Tibial artery (tissue), 4 donors: ENCODE data around the gene LHPP.

ENCODE experiments used
- DNase-seq, 2 donors: peaks; one replicate each; pipeline ENCODE4 v3.0.0-alpha.2; 2019
- H3K27ac ChIP-seq, 2 donors: fragments of 200-600 bp; sonication (generic) in 1 of 2; 1 replicate in 1 of 2; 2 replicates in 1 of 2; pipeline ENCODE4 v1.5.1; 2018 to 2019; ENCODE audit warnings: mild to moderate bottlenecking in 1 of 2
- H3K27me3 ChIP-seq, 2 donors: fragments of 200-600 bp; sonication (generic) in 1 of 2; one replicate each; pipeline versions ENCODE4 v1.5.1 to v1.6.0; 2016 to 2019
- H3K36me3 ChIP-seq, 3 donors: fragments of 200-600 bp; sonication (generic) in 2 of 3; one replicate each; pipeline ENCODE4 v1.5.1; 2016 to 2019; ENCODE audit warnings: mild to moderate bottlenecking in 2 of 3
- H3K4me1 ChIP-seq, 4 donors: fragments of 200-600 bp; sonication (generic) in 2 of 4; 1 replicate in 3 of 4; 2 replicates in 1 of 4; pipeline ENCODE4 v1.5.1; 2016 to 2019
- H3K4me3 ChIP-seq, 2 donors: fragments of 200-600 bp; sonication (generic) in 1 of 2; 1 replicate in 1 of 2; 2 replicates in 1 of 2; pipeline ENCODE4 v1.5.1; 2018 to 2019; ENCODE audit warnings: mild to moderate bottlenecking in 2 of 2
- H3K9me3 ChIP-seq, 3 donors: fragments of 200-600 bp; sonication (generic) in 1 of 3; one replicate each; pipeline ENCODE4 v1.5.1; 2016 to 2019
- intact Hi-C: fragments of 100-400 bp; cut with DNase I; formaldehyde crosslinking; loops from one replicate; pipeline ENCODE4 v1.15.0; 2023; ENCODE audit warnings: low total_unique reads
- TF ChIP-seq, protein P1 (sequence below), 2 experiments: fragments of 200-600 bp in 1 of 2; fragments of 450-650 bp in 1 of 2; IDR thresholded peaks; one replicate each; pipeline ENCODE4 v1.5.1; 2017 to 2019; ENCODE audit warnings: antibody characterized with exemption in 2 of 2, mild to moderate bottlenecking in 1 of 2, moderate library complexity in 1 of 2

LHPP gene

DNA sequence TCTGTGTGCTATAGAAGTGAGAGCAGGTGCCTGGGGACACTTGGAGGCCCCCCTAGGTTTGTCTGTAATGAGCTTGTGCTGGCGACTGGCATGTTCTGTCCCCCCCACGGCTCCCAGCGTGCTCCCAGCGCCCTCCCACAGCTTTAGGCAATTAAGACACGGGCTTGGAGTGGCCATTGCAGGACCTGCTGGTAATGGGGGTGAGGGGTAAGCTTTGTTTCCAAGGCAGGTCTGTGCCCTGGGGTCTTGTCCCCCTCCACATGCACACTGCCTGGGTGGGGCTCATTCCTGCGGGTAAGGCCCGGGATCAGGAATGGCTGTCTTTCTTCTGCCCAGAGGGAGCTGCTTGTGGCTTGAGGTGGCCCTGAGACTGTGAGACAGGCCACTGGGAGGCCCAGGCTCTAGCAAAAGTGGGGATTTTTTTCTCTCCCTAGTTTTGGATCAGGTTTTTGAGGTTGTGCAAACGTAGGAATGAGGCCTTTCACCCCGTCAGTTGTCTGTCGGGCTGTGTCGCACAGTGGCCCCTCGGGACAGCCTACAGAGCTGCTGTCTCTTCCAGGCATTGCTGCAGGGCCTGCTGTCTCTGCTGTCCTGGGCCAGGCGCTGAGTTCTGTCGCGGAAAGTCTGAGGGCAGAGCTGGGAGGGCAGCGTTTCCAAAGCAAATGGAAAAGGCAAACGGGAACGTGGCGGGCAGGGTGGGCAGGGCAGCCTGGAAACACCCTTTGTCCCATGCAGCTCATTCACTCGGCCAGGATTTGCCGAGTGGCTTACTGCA, 107.4 kb downstream of the LHPP start:
- H3K4me1 ChIP-seq: no peaks in the 10 kb centered on the region
- H3K4me3 ChIP-seq: no peak overlapping the region
- DNase-seq: peak in 1 of 2 donors; percentile 57
- H3K27me3 ChIP-seq: no peaks in the 10 kb centered on the region
- H3K27ac ChIP-seq: no peak overlapping the region
- intact Hi-C loops: no loop called here
- TF ChIP-seq, protein P1, sequence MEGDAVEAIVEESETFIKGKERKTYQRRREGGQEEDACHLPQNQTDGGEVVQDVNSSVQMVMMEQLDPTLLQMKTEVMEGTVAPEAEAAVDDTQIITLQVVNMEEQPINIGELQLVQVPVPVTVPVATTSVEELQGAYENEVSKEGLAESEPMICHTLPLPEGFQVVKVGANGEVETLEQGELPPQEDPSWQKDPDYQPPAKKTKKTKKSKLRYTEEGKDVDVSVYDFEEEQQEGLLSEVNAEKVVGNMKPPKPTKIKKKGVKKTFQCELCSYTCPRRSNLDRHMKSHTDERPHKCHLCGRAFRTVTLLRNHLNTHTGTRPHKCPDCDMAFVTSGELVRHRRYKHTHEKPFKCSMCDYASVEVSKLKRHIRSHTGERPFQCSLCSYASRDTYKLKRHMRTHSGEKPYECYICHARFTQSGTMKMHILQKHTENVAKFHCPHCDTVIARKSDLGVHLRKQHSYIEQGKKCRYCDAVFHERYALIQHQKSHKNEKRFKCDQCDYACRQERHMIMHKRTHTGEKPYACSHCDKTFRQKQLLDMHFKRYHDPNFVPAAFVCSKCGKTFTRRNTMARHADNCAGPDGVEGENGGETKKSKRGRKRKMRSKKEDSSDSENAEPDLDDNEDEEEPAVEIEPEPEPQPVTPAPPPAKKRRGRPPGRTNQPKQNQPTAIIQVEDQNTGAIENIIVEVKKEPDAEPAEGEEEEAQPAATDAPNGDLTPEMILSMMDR (IDR thresholded peaks at IDR 0.05): no peak
- H3K9me3 ChIP-seq: no peaks in the 10 kb centered on the region
- no peaks in the 10 kb centered on the region for H3K36me3 ChIP-seq

DNA sequence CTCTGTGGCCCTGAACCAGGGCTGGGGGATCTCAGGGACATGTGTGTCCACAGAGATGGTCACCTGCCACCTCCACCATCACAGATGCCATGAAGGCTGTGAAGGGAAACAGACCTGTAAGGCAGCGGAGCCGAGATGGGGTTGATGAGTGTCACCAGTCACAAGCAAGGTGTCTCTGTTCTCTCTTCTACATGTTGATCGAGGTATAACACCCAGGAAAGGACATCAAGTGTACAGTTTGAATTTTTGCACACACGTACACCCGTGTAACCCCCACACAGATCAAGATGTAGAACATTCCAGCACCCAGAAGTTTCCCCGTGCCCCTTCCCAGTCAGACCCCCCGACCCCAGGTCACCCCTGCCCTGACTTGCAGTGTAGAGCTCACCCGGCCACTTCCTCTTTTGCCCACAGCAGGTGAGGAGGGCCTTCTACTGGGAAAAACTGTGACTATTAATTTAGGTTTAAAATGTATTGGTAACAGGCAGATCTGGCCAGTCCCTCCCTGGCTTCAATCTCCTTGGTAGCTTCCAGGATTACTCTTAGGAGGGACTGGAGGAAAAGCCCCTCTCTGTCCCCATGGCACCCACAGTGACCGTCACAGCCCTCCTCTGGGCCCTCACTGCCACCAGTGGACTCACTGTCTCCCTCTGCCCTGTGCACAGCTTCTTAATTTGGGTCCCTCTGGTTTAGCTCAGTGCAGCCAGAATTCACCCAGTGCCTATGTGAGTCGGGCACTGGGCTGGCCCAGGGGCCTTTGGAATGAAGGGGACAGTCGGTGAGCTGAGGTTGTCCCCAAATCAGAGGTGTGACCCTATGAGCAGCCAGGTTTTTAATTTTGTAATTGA, 108.2 kb downstream of the LHPP start:
- TF ChIP-seq, protein P1 (IDR thresholded peaks at IDR 0.05): no peak
- Histone ChIP-seq H3K27me3 (no peaks in the 10 kb centered on the region), H3K27ac (no peak overlapping the region), H3K36me3 (no peaks in the 10 kb centered on the region), H3K9me3 (no peaks in the 10 kb centered on the region), H3K4me1 (no peaks in the 10 kb centered on the region), H3K4me3 (no peak overlapping the region)
- intact Hi-C loops: no loop called here
- DNase-seq: peak in 1 of 2 donors; percentile 39

DNA sequence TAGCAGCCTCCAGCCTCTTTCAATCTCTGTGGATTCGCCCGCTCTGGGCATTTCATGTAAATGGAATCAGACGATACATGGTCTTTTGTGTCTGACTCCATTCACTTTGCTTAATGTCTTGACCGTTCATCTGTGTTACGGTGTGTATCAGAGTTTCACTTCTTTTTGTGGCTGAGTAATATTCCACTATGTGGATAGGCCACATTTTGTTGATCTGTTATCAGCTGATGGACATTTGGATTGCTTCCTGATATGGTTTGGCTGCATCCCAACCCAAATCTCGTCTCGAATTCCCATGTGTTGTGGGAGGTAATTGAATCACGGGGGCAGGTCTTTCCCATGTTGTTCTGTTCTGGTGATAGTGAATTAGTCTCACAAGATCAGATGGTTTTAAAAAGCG, 109.0 kb downstream of the LHPP start:
- TF ChIP-seq, protein P1 (IDR thresholded peaks at IDR 0.05): no peak
- Histone ChIP-seq H3K36me3 (no peaks in the 10 kb centered on the region), H3K27me3 (no peaks in the 10 kb centered on the region), H3K4me1 (no peaks in the 10 kb centered on the region), H3K4me3 (no peak overlapping the region), H3K27ac (no peak overlapping the region), H3K9me3 (no peaks in the 10 kb centered on the region)
- intact Hi-C loops: no loop called here
- DNase-seq: peak in 1 of 2 donors; percentile 4

DNA sequence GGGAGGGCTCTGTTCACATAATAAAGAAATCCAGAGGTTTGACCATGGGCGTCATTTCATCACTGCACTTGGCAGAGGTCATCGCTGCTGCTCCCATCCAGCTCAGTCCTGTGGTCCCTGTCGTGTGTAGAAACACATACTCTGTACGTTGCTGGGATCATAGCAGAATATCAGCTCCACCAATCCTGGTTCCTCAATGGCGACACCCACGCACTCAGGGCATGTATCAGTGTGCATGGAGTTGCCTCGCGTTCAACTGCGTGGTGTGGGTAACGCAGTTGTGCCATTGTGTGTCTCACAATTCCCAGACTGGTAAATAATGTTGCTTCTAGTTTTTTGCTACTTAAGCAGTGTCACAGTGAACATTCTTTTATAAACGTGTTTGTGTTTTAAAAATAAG, 111.1 kb downstream of the LHPP start:
- Histone ChIP-seq H3K36me3 (no peaks in the 10 kb centered on the region), H3K27ac (no peak overlapping the region), H3K27me3 (no peaks in the 10 kb centered on the region), H3K4me1 (no peaks in the 10 kb centered on the region), H3K4me3 (no peak overlapping the region), H3K9me3 (no peaks in the 10 kb centered on the region)
- DNase-seq: no peak
- TF ChIP-seq, protein P1 (IDR thresholded peaks at IDR 0.05): no peak
- intact Hi-C loops: no loop called here

DNA sequence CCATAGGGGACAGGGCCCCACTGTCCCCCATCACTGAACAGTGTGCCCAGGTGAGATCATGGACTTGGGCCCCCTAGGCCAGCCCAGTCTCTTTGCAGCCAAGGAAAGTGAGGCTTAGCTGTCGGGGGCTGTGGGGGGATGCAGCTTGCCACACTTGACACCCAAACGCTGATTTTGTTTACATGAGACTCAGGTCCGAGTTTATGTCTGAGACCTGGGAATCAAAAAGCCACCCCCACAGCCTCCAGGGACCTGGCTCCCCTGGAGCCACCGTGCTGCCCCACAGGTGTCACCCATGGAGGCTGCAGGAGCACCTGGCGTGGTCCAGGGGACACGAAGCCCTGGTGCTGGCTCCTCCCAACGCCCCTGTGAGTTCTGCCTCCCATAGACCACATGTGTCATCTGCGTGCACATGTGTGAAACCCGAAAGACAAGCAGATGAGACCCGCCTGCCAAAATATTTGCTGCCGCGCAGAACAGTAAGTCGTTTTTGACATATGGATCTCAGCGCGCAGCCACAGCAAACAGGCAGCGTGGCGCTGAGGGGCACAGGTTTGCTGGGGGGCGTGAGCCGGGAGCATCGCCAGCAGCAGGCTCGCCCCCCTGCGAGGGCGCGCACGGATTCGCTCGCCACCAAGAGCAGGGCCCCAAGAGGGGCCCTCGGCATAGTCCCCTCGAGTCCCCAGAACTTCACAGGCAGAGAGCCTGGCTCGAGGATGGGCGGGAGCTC, 112.3 kb downstream of the LHPP start:
- H3K27me3 ChIP-seq: no peaks in the 10 kb centered on the region
- no peak overlapping the region for H3K4me3 ChIP-seq
- H3K4me1 ChIP-seq: peaks cover 0 to 6% (median 3%) of the 10 kb centered on the region in 4 donors
- TF ChIP-seq, protein P1 (IDR thresholded peaks at IDR 0.05): no peak
- no peak overlapping the region for H3K27ac ChIP-seq
- peak in 1 of 2 donors; percentile 46 for DNase-seq
- H3K9me3 ChIP-seq: no peaks in the 10 kb centered on the region
- H3K36me3 ChIP-seq: no peaks in the 10 kb centered on the region
- intact Hi-C loops: no loop called here
